GM21825 (cell line): ENCODE data around the gene LY6G5B.

Experiments
- ATAC-seq: cut with Tn5 transposase; IDR thresholded peaks from one replicate; pipeline ENCODE4 v1.9.1; 2021; ENCODE audit warnings: mild to moderate bottlenecking, moderate library complexity; ENCODE audit not compliant: unreplicated experiment

The LY6G5B gene

GRCh38 chr6:31662124-31662723, 7.6 kb upstream of the LY6G5B start:
- ATAC-seq = no peak

GRCh38 chr6:31663126-31663960, 6.4 kb upstream of the LY6G5B start:
- no peak for ATAC-seq

GRCh38 chr6:31663961-31664789, 5.6 kb upstream of the LY6G5B start:
- ATAC-seq = no peak

- peak; percentile 26 for ATAC-seq
These were observed 4.8 kb upstream of the LY6G5B start, which contains the start of gene GPANK1 for GRCh38 chr6:31664790-31665500. Gene GPANK1, minus strand, starts transcription at chr6:31664997. Its CDS starts 519 bp downstream, at chr6:31664478.

- ATAC-seq = peak; percentile 68
These were observed 4.1 kb upstream of the LY6G5B start, which contains the start of gene CSNK2B for GRCh38 chr6:31665501-31666336. Gene CSNK2B, plus strand, starts transcription at chr6:31666080. Its CDS starts 752 bp downstream, at chr6:31666832.

GRCh38 chr6:31666337-31666965, 3.3 kb upstream of the LY6G5B start:
- no peak for ATAC-seq

GRCh38 chr6:31676322-31676903, 6.6 kb downstream of the LY6G5B start:
- ATAC-seq = no peak

GRCh38 chr6:31676904-31677303, 7.1 kb downstream of the LY6G5B start:
- ATAC-seq = no peak

GRCh38 chr6:31677955-31678354, 8.2 kb downstream of the LY6G5B start:
- no peak for ATAC-seq

- peak; percentile 46 for ATAC-seq
These were observed 10.7 kb downstream of the LY6G5B start, which contains the start of gene LY6G5C for GRCh38 chr6:31680226-31681134. Gene LY6G5C, minus strand, starts transcription at chr6:31681067. Its CDS starts 694 bp downstream, at chr6:31680373.

- peak; percentile 26 for ATAC-seq
These were observed 11.4 kb downstream of the LY6G5B start for GRCh38 chr6:31681135-31681671.

GRCh38 chr6:31683591-31683990, 13.8 kb downstream of the LY6G5B start:
- no peak for ATAC-seq

- ATAC-seq = no peak
These were observed 16.7 kb downstream of the LY6G5B start for GRCh38 chr6:31686483-31686882.

GRCh38 chr6:31687321-31687720, 17.5 kb downstream of the LY6G5B start:
- ATAC-seq = no peak

- no peak for ATAC-seq
These were observed 18.3 kb downstream of the LY6G5B start for GRCh38 chr6:31687860-31688693.

GRCh38 chr6:31689249-31690110, 19.7 kb downstream of the LY6G5B start:
- ATAC-seq = no peak
